Measurements from ENCODE around the gene CARD19.
"Not testable (repeated sequence)": the region's sequence is repeated elsewhere in the genome, so short reads cannot be mapped to it uniquely, and the experiment has no call there.

The CARD19 gene

DNA sequence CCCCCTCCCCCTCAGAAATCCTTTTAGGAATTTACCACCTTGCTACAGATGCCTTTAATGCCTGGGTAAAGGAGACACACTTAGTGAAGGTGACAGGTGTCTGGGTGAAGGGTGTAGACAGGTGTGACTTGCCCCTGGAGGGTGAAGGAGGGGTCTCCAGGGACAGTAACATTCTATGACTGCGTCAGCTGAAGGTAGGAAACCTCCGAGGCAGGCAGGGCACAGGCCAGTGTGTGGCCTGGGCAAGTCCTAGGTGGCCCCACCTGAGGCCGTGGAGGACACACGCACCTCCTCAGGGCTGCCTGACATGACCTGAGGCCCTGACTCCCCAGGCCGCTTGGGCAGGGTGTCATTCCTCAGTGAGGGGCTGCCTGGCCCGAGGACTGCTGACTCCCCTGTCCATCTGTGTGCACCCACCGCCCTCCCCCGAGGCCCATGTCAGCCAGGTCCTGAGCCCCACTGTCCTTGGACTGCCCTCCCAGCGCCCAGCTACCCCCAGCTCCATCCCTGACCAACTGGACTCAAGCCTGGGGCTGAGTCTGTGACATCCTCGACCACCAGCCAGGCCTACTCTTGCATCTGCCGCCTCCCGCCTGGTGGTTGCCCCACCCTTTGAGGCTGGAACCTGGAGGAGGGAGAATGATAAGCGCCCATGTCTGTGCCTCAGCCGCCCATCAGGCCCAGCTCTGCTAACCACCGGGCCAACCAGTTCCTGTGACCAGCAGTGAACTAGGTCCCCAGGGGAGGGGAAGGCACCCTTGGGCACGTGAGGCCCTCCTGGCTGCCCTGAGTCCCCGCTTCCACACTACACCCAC is 18.4 kb downstream of the CARD19 start:
- Histone ChIP-seq H3K4me1 (peaks cover 70 to 93% (median 80%) of the 10 kb centered on the region in 10 experiments), H3K4me2 (peak overlapping the region; percentile 74 to 96 (median 90)), H3K9ac (peak overlapping the region; percentile 50 to 77 (median 71); a peak in 21 of 22 replicates), H3K27me3 (no peaks in the 10 kb centered on the region), H3K27ac (peak overlapping the region; percentile 69 to 89 (median 79)), H3K4me3 (peak overlapping the region in 1 of 10 experiments; percentile 18; a peak in 2 of 20 replicates), H3K36me3 (peaks cover 0 to 51% (median 25%) of the 10 kb centered on the region in 11 experiments; a peak in 18 of 22 replicates), H3K9me3 (replicated peaks in 1 of 11) (no peaks in the 10 kb centered on the region), H4K20me1 (peaks cover 0 to 20% (median 11%) of the 10 kb centered on the region in 11 experiments; a peak in 11 of 22 replicates)
- no peak for TF ChIP-seq Cebpa-rat (IDR thresholded peaks at IDR 0.05)

DNA sequence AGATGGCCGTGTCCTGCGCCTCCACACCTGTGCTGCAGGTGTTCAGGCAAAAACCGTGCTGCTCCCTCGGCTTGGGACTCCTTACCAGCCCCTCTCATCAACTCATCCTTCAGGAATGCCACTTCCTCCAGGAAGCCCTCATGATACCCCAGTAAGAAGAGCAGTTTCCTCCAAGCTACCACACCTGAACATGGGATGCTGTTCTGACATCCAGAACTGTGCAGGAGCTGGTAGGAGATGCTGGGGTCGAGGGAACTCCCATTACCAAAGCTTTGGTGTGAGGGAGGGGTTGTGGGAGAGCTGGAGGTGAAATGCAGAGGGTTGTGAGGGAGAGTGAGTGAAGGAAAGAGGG is 18.9 kb downstream of the CARD19 start:
- H4K20me1 ChIP-seq = peaks cover 0 to 18% (median 10%) of the 10 kb centered on the region in 11 experiments; a peak in 11 of 22 replicates
- no peak for TF ChIP-seq Cebpa-rat (IDR thresholded peaks at IDR 0.05)
- peak overlapping the region in 10 of 11 experiments; percentile 56 to 77 (median 71); a peak in 13 of 22 replicates for H3K9ac ChIP-seq
- H3K4me1 ChIP-seq = peaks cover 70 to 93% (median 80%) of the 10 kb centered on the region in 10 experiments
- H3K9me3 ChIP-seq (replicated peaks in 1 of 11) = no peaks in the 10 kb centered on the region
- no peaks in the 10 kb centered on the region for H3K27me3 ChIP-seq
- H3K27ac ChIP-seq = peak overlapping the region; percentile 69 to 89 (median 79)
- peak overlapping the region in 1 of 10 experiments; percentile 15; a peak in 1 of 20 replicates for H3K4me3 ChIP-seq
- H3K4me2 ChIP-seq = peak overlapping the region; percentile 74 to 96 (median 90)
- peaks cover 0 to 48% (median 25%) of the 10 kb centered on the region in 11 experiments; a peak in 18 of 22 replicates for H3K36me3 ChIP-seq

DNA sequence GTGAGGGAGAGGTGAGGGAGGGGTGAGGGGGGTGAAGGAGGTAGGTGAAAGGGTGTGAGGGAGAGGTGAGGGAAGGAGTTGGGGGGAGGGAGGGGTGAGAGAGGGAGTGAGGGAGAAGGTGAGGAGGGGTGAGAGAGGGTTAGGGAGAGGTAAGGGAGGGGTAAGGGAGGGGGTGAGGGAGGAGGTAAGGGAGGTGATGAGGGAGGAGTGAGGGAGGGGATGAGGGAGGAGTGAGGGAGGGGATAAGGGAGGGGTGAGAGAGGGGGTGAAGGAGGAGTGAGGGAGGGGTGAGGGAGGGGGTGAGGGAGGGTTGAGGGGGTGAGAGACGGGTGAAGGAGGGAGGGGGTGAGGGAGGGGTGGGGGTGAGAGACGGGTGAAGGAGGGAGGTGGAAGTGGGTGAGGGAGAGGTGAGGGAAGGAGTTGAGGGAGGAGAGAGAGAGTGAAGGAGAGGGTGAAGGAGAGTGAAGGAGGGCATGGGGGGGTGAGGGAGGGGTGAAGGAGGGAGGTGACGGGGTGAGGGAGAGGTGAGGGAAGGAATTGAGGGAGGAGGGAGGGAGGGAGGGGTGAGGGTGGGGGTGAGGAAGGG is 19.6 kb downstream of the CARD19 start:
- no peaks in the 10 kb centered on the region for H3K9me3 ChIP-seq (replicated peaks in 1 of 11)
- H3K4me2 ChIP-seq = peak overlapping the region in 2 of 11 experiments; percentile 87 to 97; a peak in 1 of 22 replicates
- no peak for TF ChIP-seq Cebpa-rat (IDR thresholded peaks at IDR 0.05)
- H3K27me3 ChIP-seq = no peaks in the 10 kb centered on the region
- no peak overlapping the region; a peak in 1 of 22 replicates for H3K9ac ChIP-seq
- H4K20me1 ChIP-seq = peaks cover 0 to 13% (median 6%) of the 10 kb centered on the region in 11 experiments; a peak in 10 of 22 replicates
- peak overlapping the region in 1 of 11 experiments; percentile 92; a peak in 1 of 22 replicates for H3K27ac ChIP-seq
- peaks cover 0 to 43% (median 21%) of the 10 kb centered on the region in 11 experiments; a peak in 18 of 22 replicates for H3K36me3 ChIP-seq
- H3K4me3 ChIP-seq = no peak overlapping the region
- H3K4me1 ChIP-seq = peaks cover 70 to 93% (median 80%) of the 10 kb centered on the region in 10 experiments

DNA sequence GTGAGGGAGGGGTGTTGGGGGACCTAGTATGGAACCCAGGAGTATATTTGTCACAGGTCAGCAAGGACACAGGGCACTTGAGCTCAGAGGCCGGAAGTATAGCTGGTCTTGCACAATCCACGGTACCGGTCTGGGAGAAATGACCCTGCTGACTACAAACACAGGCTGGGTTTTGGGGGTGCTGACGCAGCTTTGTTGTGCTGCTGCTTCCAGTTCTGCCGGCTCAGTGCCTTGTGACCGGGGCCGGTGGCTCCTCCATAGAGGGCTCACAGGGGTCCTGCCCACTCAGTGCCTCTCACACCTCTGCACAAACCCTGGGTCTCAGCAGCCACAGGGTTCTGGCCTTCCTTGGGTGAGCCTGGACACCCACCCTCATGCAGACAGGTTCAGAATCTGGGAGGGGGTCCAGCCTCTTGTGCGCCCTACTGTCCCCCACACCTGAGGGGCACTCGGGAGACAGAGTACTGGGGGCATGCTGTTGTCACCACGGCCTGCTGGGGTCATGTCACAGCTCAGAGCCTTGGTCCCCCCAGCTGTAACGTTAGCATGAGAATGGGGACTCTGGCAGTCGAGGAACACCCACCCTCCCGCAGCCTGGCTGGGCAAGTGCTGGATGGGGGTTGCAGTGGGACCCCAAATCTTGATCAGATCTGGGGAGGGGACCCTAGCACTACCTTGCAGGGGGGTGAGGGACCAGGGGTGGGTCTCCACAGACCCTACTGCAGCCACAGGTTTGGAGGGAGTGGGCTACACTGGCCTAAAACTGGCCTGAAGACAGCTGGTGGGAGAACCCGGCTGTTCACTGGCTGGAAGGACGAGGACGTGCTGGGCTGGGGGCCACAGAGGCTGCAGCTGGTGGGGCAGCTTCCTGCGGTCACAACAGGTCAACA is 20.3 kb downstream of the CARD19 start:
- Histone ChIP-seq H3K36me3 (peaks cover 4 to 41% (median 24%) of the 10 kb centered on the region in 11 experiments), H3K4me2 (peak overlapping the region in 9 of 11 experiments; percentile 30 to 99 (median 54); a peak in 15 of 22 replicates), H3K4me3 (no peak overlapping the region; a peak in 1 of 20 replicates), H3K9me3 (replicated peaks in 1 of 11) (no peaks in the 10 kb centered on the region), H3K9ac (peak overlapping the region in 7 of 11 experiments; percentile 9 to 81 (median 67); a peak in 10 of 22 replicates), H3K27me3 (no peaks in the 10 kb centered on the region), H4K20me1 (peaks cover 0 to 5% (median 2%) of the 10 kb centered on the region in 11 experiments; a peak in 8 of 22 replicates), H3K4me1 (peaks cover 70 to 93% (median 80%) of the 10 kb centered on the region in 10 experiments), H3K27ac (peak overlapping the region; percentile 12 to 93 (median 60); a peak in 17 of 22 replicates)
- TF ChIP-seq Cebpa-rat (IDR thresholded peaks at IDR 0.05) = peak in 6 of 11 experiments; percentile 10 to 93 (median 65); a peak in 6 of 22 replicates

DNA sequence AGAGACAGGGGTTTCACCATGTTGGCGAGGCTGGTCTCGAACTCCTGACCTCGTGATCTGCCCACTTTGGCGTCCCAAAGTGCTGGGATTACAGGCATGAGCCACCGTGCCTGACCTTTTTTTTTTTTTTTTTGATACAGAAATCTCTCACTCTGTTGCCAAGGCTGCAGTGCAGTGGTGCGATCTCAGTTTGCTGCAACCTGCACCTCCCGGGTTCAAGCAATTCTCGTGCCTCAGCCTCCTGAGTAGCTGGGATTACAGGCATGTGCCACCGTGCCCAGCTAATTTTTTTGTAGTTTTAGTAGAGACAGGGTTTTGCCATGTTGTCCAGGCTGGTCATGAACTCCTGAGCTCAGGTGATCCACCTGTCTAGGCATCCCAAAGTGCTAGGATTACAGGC is 21.5 kb downstream of the CARD19 start:
- Histone ChIP-seq H3K4me2 (peak overlapping the region in 5 of 11 experiments; percentile 16 to 99 (median 95); a peak in 8 of 22 replicates), H3K4me1 (peaks cover 64 to 93% (median 74%) of the 10 kb centered on the region in 10 experiments), H3K27ac (peak overlapping the region in 4 of 11 experiments; percentile 46 to 92 (median 86); a peak in 4 of 22 replicates), H3K36me3 (peaks cover 13 to 45% (median 31%) of the 10 kb centered on the region in 11 experiments)
- H4K20me1 ChIP-seq; H3K9ac ChIP-seq; H3K9me3 ChIP-seq (replicated peaks in 1 of 11); H3K27me3 ChIP-seq; H3K4me3 ChIP-seq: not testable (repeated sequence)

DNA sequence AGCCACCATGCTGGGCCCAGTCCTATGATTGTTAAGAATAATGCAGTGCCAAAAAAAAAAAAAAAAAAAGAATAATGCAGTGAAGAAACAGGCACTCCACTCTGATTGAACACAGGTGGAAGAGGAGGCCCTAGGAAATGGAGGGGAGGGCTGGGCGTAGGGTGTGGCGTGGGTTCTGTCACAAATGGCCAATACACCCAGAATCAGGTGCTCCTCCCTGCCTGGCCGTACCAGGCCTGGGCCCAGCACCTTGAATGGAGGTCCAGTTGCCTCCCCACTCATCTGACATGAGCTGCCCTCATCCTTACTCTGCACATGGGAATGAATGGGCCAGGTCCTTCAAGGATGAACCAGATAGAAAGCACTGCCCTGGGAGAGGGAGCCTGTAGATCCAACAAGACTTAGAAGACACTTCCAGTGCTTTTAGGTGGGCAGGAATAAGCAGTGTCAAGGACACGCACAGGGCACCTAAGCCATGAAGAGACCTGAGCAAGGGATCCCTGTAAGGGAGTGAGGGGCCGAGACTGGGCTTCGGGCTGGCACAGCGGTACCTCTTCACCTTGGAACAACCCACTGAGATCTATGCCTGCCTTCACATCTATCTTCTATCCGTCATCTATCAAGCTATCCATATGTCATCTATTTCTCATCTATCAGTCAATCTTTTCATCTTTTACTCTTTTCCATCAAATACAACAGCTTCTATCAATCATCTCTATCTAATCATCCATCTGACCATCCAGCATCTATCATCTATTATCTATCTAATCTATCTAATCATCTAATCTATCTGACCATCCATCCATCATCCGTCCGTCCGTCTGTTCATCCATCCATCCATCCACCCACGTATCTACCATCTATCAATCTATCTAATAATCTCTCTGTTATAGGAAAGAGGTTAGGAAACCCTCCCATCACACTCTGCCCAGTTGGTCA is 22.2 kb downstream of the CARD19 start:
- Histone ChIP-seq H3K9me3 (replicated peaks in 1 of 11) (no peaks in the 10 kb centered on the region), H3K27me3 (no peaks in the 10 kb centered on the region), H3K4me3 (no peak overlapping the region), H3K4me1 (peaks cover 57 to 93% (median 67%) of the 10 kb centered on the region in 10 experiments), H4K20me1 (peaks cover 0 to 4% (median 0%) of the 10 kb centered on the region in 11 experiments; a peak in 4 of 22 replicates), H3K4me2 (peak overlapping the region in 6 of 11 experiments; percentile 82 to 99 (median 92); a peak in 11 of 22 replicates), H3K27ac (peak overlapping the region in 9 of 11 experiments; percentile 61 to 92 (median 79); a peak in 15 of 22 replicates), H3K9ac (no peak overlapping the region), H3K36me3 (peaks cover 19 to 45% (median 32%) of the 10 kb centered on the region in 11 experiments)
- no peak for TF ChIP-seq Cebpa-rat (IDR thresholded peaks at IDR 0.05)
